Neuron (in vitro differentiated cells): ENCODE data around the gene UVRAG.

Source experiments
- H2AFZ ChIP-seq: one replicate; pipeline ENCODE4 v1.6.1; 2013; ENCODE audit warnings: low read depth, mild to moderate bottlenecking, inconsistent platforms, low read length, moderate library complexity
- H3K27me3 ChIP-seq: one replicate; pipeline ENCODE4 v1.6.1; 2013; ENCODE audit warnings: low read length; ENCODE audit not compliant: insufficient read depth
- H3K36me3 ChIP-seq: one replicate; pipeline ENCODE4 v1.6.1; 2013; ENCODE audit warnings: low read length; ENCODE audit not compliant: insufficient read depth
- H3K4me1 ChIP-seq: one replicate; pipeline ENCODE4 v1.6.1; 2013; ENCODE audit warnings: low read length; ENCODE audit not compliant: insufficient read depth
- H3K4me3 ChIP-seq: 2 replicates; pipeline ENCODE4 v1.5.1; 2013; ENCODE audit warnings: mild to moderate bottlenecking, low read length, moderate library complexity
- H3K9me3 ChIP-seq: one replicate; pipeline ENCODE4 v1.6.1; 2013; ENCODE audit warnings: low read length

UVRAG gene

GRCh38 chr11:75802021-75802912 lies 12.7 kb upstream of the UVRAG start:
- Histone ChIP-seq H3K36me3 (no peaks in the 10 kb centered on the region), H2AFZ (no peak overlapping the region), H3K27me3 (no peaks in the 10 kb centered on the region), H3K4me3 (no peak overlapping the region), H3K9me3 (no peaks in the 10 kb centered on the region), H3K4me1 (no peaks in the 10 kb centered on the region)

DNA sequence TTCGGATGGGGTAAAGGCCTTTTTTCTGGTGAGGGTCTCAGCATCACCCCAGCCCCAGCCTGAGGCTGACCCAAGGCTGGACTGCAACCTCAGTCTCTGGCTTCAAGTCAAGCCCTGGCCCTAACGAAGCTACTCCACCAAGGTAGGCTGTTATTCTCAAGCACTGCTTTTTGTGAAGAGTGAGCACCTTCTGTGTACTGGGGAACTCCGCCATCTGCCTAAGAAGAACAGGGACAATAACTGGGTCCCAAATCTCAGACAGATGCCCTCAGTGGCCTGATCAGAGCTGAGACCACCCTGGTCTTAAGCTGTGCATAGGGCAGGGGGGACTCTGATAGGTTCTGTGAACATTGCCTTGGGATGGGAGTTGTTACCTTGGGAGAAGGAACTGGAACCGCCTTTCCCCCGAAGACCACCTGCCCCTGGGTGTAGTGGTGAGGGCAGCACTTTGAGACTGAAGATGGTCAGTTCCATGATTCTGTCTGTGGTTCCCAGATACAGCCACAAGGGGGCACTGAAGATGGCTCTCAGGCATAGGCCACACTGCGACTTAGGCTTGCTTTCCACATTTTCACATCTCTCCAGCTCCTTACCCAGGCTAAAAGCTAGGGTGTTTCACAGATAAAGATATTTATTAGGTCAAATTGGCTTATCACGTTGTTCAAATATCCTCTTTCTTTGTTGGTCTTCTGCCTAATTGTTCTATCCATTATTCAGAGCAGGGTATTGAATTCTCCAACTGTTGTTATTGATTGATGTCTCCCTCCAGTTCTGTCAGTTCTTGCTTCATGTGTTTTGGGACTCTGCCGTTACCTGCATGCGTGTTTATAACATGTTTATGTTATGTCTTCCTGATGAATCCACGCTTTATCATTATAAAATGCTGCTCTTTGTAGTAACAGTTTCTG lies 11.8 kb upstream of the UVRAG start:
- H3K4me3 ChIP-seq, result no peak overlapping the region
- no peaks in the 10 kb centered on the region for H3K4me1 ChIP-seq
- no peaks in the 10 kb centered on the region for H3K27me3 ChIP-seq
- H2AFZ ChIP-seq, result no peak overlapping the region
- no peaks in the 10 kb centered on the region for H3K36me3 ChIP-seq
- no peaks in the 10 kb centered on the region for H3K9me3 ChIP-seq

GRCh38 chr11:75809111-75809510 lies 5.9 kb upstream of the UVRAG start:
- Histone ChIP-seq H3K4me1 (peaks cover 3% of the 10 kb centered on the region), H3K36me3 (no peaks in the 10 kb centered on the region), H3K9me3 (no peaks in the 10 kb centered on the region), H3K4me3 (no peak overlapping the region), H3K27me3 (peaks cover 5% of the 10 kb centered on the region), H2AFZ (no peak overlapping the region)

DNA sequence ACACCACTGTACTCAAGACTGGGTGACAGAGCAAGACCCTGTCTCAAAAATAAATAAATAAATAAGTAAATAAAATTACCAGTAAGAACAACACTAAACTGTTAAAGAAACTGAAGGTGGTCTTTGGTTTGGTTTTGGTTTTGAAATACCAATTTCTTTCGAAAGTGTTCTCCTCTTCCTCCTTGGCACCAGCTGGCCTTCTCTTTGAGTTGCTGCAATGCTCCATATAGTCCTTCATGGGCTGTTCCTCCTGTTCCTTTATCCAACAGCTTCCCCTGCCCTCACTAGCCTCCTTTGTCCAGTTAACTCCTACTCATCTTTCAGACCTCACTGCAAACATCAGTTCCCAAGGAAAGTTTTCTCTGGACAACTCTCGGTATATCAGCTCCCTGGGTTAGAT lies 5.0 kb upstream of the UVRAG start:
- H3K36me3 ChIP-seq, result no peaks in the 10 kb centered on the region
- no peaks in the 10 kb centered on the region for H3K9me3 ChIP-seq
- H2AFZ ChIP-seq, result no peak overlapping the region
- peaks cover 3% of the 10 kb centered on the region for H3K4me1 ChIP-seq
- H3K4me3 ChIP-seq, result no peak overlapping the region
- peaks cover 5% of the 10 kb centered on the region for H3K27me3 ChIP-seq

DNA sequence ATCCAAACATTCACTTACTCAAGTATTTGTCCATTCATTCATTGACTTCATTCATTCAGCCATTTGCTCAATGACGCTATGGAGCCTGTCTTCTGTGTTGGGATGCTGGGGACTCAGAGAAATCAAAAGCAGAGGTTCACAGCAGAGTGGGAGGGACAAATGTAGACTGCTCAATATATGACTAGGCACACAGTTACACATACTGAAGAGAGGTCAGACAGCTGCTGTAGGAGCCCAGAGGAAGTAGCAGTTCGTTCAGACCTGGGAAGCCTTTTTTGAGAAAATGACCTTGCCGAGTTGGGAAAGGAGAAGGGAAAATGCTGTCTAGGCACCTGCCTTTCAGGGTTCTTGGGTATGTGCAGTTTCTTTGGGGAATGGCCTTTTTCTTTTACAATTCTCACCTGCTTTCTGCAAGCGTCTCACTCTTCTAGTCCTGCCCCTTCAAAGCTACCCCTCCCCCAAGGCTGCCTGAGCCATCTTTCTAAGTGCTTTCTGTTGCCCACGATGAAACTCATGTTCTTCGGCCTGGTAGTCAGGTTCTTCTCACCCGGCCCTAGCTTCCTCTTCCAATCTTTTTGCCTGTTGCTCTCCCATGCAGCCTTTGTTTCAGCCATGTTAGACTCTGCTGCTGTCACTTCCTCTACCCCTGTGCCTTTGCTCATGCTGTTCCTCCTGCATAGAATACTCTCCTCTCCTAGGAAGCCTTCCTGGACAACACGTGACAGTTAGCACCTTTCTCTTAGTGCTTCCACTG lies 4.2 kb upstream of the UVRAG start:
- H3K27me3 ChIP-seq, result peaks cover 5% of the 10 kb centered on the region
- peaks cover 3% of the 10 kb centered on the region for H3K4me1 ChIP-seq
- no peaks in the 10 kb centered on the region for H3K36me3 ChIP-seq
- H3K9me3 ChIP-seq, result no peaks in the 10 kb centered on the region
- H2AFZ ChIP-seq, result no peak overlapping the region
- no peak overlapping the region for H3K4me3 ChIP-seq

DNA sequence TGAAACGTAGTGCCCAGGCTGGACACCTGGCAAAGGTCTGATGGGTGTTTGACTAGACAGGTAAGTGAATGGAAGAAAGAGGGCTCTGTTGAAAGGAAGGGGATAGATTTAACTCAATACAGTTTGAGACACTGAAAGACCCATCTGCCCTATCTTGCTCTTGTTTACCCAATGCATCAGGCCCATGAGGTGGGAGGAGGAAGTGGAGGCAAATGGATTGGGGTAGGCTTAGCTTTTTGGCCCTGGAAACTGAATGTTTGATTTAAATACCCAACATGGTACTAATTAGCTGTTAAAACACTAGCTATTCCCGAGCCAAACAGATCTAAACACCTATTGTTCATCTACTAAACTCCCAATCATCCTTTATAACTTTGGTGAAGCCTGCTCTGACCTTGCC lies 3.5 kb upstream of the UVRAG start:
- Histone ChIP-seq H2AFZ (no peak overlapping the region), H3K9me3 (no peaks in the 10 kb centered on the region), H3K4me1 (peaks cover 10% of the 10 kb centered on the region), H3K36me3 (no peaks in the 10 kb centered on the region), H3K4me3 (no peak overlapping the region), H3K27me3 (peaks cover 5% of the 10 kb centered on the region)

DNA sequence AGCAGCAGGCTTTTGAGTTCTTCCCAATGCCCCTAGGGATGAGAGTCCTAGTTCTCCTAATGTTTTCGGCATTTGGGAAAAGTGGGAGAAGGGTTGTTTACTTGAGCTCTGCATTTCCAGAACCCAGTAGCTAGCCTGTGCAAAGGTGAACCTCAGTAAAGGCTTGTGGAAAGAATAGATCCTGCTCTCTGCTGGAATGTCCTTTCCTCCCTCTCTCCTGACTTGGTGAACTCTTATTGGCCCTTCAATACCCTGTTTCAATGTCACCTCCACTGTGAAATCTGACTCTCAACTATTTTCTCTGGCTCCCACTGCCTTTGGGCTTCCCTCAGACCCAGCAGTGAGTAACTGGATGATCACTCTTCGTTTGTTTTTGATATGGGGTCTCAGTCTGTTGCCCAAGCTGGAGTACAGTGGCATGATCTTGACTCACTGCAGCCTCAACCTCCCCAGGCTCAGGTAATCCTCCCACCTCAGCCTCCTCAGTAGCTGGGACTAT lies 2.4 kb upstream of the UVRAG start:
- Histone ChIP-seq H3K36me3 (no peaks in the 10 kb centered on the region), H3K9me3 (no peaks in the 10 kb centered on the region), H3K27me3 (peaks cover 5% of the 10 kb centered on the region), H3K4me1 (peaks cover 19% of the 10 kb centered on the region), H3K4me3 (no peak overlapping the region), H2AFZ (no peak overlapping the region)

DNA sequence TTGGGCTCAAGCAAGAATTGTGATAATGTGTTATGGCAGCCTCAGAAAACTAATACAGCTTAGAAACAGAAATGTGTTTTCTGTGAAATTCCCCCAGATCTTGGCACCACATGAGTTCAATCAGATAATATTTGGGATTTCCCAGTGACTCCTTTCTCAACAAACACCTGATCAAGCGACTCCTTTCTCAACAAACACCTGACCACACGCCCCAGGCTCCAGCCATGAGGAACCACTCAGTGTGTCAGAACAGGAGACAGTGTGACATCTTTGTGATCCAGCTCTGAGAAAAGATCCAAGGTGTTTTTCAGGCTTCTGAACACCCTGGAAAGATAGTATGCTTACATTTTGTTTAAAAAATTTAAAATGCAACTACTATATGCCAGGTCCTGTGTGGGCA lies 1.9 kb upstream of the UVRAG start:
- Histone ChIP-seq H3K4me3 (no peak overlapping the region), H3K9me3 (no peaks in the 10 kb centered on the region), H3K27me3 (peaks cover 5% of the 10 kb centered on the region), H2AFZ (no peak overlapping the region), H3K4me1 (peaks cover 19% of the 10 kb centered on the region), H3K36me3 (no peaks in the 10 kb centered on the region)

DNA sequence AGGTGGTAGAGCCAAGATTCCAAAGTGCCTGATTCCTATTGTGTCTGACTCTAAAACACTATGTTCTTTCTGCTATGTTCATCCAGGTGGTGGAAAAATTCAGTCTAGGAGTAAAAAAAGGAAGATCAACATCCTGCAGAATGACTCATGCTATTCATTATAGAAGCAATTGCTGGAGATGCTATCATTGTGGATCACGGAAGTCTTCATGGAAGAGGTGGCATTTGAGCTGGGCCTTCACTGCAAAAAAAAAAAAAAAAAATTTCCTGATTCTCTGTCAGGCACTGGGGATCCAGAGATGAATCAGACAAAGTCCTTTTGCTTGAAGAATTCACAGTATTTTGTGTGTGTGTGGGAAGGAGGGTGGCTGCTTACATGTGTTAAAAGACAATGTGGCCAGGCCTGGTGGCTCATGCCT lies 1.4 kb upstream of the UVRAG start:
- Histone ChIP-seq H3K4me3 (peak overlapping the region; percentile 65), H3K9me3 (no peaks in the 10 kb centered on the region)

DNA sequence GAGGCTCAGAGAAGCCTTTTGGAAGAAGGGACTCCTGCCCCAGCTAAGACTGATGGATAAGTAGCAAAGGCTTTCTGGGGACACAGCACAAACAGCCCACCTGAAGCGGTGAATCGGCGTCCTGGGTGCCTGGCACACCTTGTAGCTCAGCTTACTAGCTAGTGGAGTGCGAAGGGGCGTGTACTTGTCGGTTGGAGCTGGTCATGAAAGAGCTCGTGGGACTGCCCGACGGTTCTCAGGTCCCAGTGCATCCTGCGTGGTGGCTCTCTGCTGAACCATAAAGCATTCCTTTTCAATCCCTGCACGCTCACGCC lies 690 bp upstream of the UVRAG start:
- H3K27me3 ChIP-seq, result peaks cover 5% of the 10 kb centered on the region
- H3K4me3 ChIP-seq, result peak overlapping the region; percentile 65
- H3K4me1 ChIP-seq, result peaks cover 19% of the 10 kb centered on the region
- peak overlapping the region; percentile 31 for H2AFZ ChIP-seq
- H3K9me3 ChIP-seq, result no peaks in the 10 kb centered on the region
- no peaks in the 10 kb centered on the region for H3K36me3 ChIP-seq

More for the DNA sequence above, 1.4 kb upstream of the UVRAG start:
- no peak overlapping the region for H2AFZ ChIP-seq
- no peaks in the 10 kb centered on the region for H3K36me3 ChIP-seq
- H3K27me3 ChIP-seq, result peaks cover 5% of the 10 kb centered on the region
- H3K4me1 ChIP-seq, result peaks cover 19% of the 10 kb centered on the region

DNA sequence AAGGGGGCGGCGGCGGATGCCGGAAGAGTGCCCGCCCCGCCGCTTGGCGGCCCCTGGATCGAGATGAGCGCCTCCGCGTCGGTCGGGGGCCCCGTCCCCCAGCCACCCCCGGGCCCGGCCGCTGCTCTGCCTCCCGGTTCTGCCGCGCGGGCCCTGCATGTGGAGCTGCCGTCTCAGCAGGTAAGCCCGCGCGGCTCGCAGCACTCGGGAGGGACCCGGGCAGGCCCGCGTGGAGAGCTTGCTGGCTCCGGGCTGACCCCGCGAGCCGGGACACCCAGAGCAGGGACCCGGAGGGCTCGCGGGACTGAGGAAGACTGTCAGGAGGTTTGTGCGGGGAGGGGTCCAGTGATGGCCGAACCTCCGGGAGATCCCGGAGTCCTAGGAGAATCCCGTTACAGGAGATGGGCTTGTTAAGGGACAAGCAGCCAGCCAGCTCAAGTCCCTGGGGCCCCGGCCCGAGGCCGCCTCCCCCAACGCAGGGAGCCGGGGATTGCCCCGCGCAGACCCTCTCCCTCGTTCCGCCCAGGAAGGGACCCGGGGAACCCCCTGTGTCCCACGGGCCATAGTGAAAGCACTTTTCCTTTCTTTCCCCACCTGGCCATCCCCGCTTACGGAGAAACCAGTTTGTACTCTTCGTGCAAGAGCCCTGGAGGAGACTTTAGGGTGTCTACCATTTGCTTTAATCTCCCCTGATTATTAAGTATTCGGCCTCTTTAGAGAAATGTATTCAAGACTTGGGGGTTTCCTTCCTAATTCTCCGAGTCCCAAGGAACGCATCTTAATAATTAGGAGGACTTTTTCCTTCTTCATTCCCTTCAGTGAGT lies 547 bp downstream of the UVRAG start:
- H3K4me3 ChIP-seq, result peak overlapping the region; percentile 65
- peaks cover 19% of the 10 kb centered on the region for H3K4me1 ChIP-seq
- no peaks in the 10 kb centered on the region for H3K36me3 ChIP-seq
- H3K9me3 ChIP-seq, result no peaks in the 10 kb centered on the region
- peaks cover 5% of the 10 kb centered on the region for H3K27me3 ChIP-seq
- peak overlapping the region; percentile 31 for H2AFZ ChIP-seq

GRCh38 chr11:75816561-75817239 lies 1.7 kb downstream of the UVRAG start:
- H3K9me3 ChIP-seq, result no peaks in the 10 kb centered on the region
- H3K4me1 ChIP-seq, result peaks cover 19% of the 10 kb centered on the region
- H3K36me3 ChIP-seq, result no peaks in the 10 kb centered on the region
- no peaks in the 10 kb centered on the region for H3K27me3 ChIP-seq
- H3K4me3 ChIP-seq, result peak overlapping the region; percentile 65
- no peak overlapping the region for H2AFZ ChIP-seq
